Liver (tissue), 9 donors: ENCODE results near the gene SEMA4F. TPM values are rescaled to one million over a fixed set of nuclear protein-coding genes. Genes with fewer than 3 reads are reported as not detected.

Experiments
- DNase-seq: peaks from one replicate; pipeline ENCODE4 v3.0.0-alpha.2; 2017; ENCODE audit warnings: low spot score
- H3K27ac ChIP-seq, 2 donors: one replicate each; pipeline ENCODE4 v1.7.0; 2013; ENCODE audit warnings: inconsistent platforms in 2 of 2, low read length in 2 of 2, control low read depth in 1 of 2, low read depth in 1 of 2, mild to moderate bottlenecking in 1 of 2
- H3K27me3 ChIP-seq, 4 donors: one replicate each; pipeline versions ENCODE4 v1.6.1 to v1.7.0; 2013; ENCODE audit warnings: low read length in 3 of 4, inconsistent platforms in 1 of 4, mild to moderate bottlenecking in 1 of 4, moderate library complexity in 1 of 4; ENCODE audit not compliant: control insufficient read depth in 4 of 4, insufficient read depth in 4 of 4
- H3K36me3 ChIP-seq, 4 donors: one replicate each; pipeline versions ENCODE4 v1.6.1 to v1.7.0; 2013; ENCODE audit warnings: low read length in 3 of 4, mild to moderate bottlenecking in 3 of 4, low read depth in 1 of 4, moderate library complexity in 1 of 4; ENCODE audit not compliant: control insufficient read depth in 4 of 4, insufficient read depth in 3 of 4
- H3K4me1 ChIP-seq, 4 donors: one replicate each; pipeline versions ENCODE4 v1.6.1 to v1.7.0; 2013; ENCODE audit warnings: low read length in 3 of 4, mild to moderate bottlenecking in 3 of 4, moderate library complexity in 1 of 4; ENCODE audit not compliant: control insufficient read depth in 4 of 4, insufficient read depth in 4 of 4
- H3K4me3 ChIP-seq, 3 donors: one replicate each; pipeline versions ENCODE4 v1.6.1 to v1.7.0; 2013; ENCODE audit warnings: low read length in 3 of 3, control low read depth in 1 of 3, low read depth in 1 of 3, mild to moderate bottlenecking in 1 of 3
- H3K9ac ChIP-seq, 2 donors: one replicate each; pipeline ENCODE4 v1.7.0; 2013; ENCODE audit warnings: low read length in 2 of 2, mild to moderate bottlenecking in 2 of 2, moderate library complexity in 2 of 2, control low read depth in 1 of 2, low read depth in 1 of 2
- H3K9me3 ChIP-seq, 4 donors: one replicate each; pipeline versions ENCODE4 v1.6.1 to v1.7.0; 2013; ENCODE audit warnings: low read length in 3 of 4; ENCODE audit not compliant: control insufficient read depth in 4 of 4
- ATF3 ChIP-seq: IDR thresholded peaks from 2 replicates; pipeline ENCODE4 v1.6.1; 2016; ENCODE audit warnings: antibody characterized with exemption
- CTCF ChIP-seq: fragments of 150-350 bp; IDR thresholded peaks from 2 replicates; pipeline ENCODE4 v1.5.1; 2017; ENCODE audit warnings: improper control_type of control experiment, low read depth, low read length; ENCODE audit not compliant: missing input control
- EGR1 ChIP-seq, 2 donors: IDR thresholded peaks; 2 replicates each; pipeline ENCODE4 v1.6.1; 2016 to 2018; ENCODE audit warnings: antibody characterized with exemption in 2 of 2, low read depth in 2 of 2
- FOXA1 ChIP-seq: IDR thresholded peaks from 2 replicates; pipeline ENCODE4 v1.6.1; 2016; ENCODE audit warnings: antibody characterized with exemption
- FOXA2 ChIP-seq: IDR thresholded peaks from 2 replicates; pipeline ENCODE4 v1.6.1; 2016; ENCODE audit warnings: antibody characterized with exemption
- GABPA ChIP-seq, 2 donors: IDR thresholded peaks in 1 of 2; conservative IDR thresholded peaks in 1 of 2; 2 replicates each; pipeline ENCODE4 v1.6.1; 2016; ENCODE audit warnings: antibody characterized with exemption in 2 of 2, mild to moderate bottlenecking in 1 of 2, moderate library complexity in 1 of 2
- HNF4A ChIP-seq, 2 donors: conservative IDR thresholded peaks; 2 replicates each; pipeline ENCODE4 v1.6.1; 2016; ENCODE audit warnings: antibody characterized with exemption in 2 of 2, mild to moderate bottlenecking in 2 of 2
- HNF4G ChIP-seq: IDR thresholded peaks from 2 replicates; pipeline ENCODE4 v1.6.1; 2016; ENCODE audit warnings: antibody characterized with exemption
- JUND ChIP-seq, 2 donors: IDR thresholded peaks; 2 replicates each; pipeline ENCODE4 v1.6.1; 2016; ENCODE audit warnings: antibody characterized with exemption in 2 of 2
- MAX ChIP-seq: IDR thresholded peaks from 2 replicates; pipeline ENCODE4 v1.6.1; 2016; ENCODE audit warnings: antibody characterized with exemption
- NR2F2 ChIP-seq: IDR thresholded peaks from 2 replicates; pipeline ENCODE4 v1.6.1; 2016; ENCODE audit warnings: antibody characterized with exemption
- RAD21 ChIP-seq, 2 donors: IDR thresholded peaks; 2 replicates each; pipeline ENCODE4 v1.6.1; 2016; ENCODE audit warnings: antibody characterized with exemption in 2 of 2, mild to moderate bottlenecking in 2 of 2
- REST ChIP-seq: IDR thresholded peaks from 2 replicates; pipeline ENCODE4 v1.6.1; 2016; ENCODE audit warnings: antibody characterized with exemption, mild to moderate bottlenecking
- RXRA ChIP-seq, 2 donors: IDR thresholded peaks; 2 replicates each; pipeline ENCODE4 v1.6.1; 2017 to 2018; ENCODE audit warnings: antibody characterized with exemption in 2 of 2, mild to moderate bottlenecking in 1 of 2
- SP1 ChIP-seq: IDR thresholded peaks from 2 replicates; pipeline ENCODE4 v1.6.1; 2018; ENCODE audit warnings: antibody characterized with exemption, mild to moderate bottlenecking
- TAF1 ChIP-seq: conservative IDR thresholded peaks from 2 replicates; pipeline ENCODE4 v1.6.1; 2016; ENCODE audit warnings: antibody characterized with exemption, mild to moderate bottlenecking
- YY1 ChIP-seq: IDR thresholded peaks from 2 replicates; pipeline ENCODE4 v1.6.1; 2016; ENCODE audit warnings: antibody characterized with exemption, mild to moderate bottlenecking
- ZBTB33 ChIP-seq: IDR thresholded peaks from 2 replicates; pipeline ENCODE4 v1.6.1; 2016; ENCODE audit warnings: antibody characterized with exemption
- WGBS: extraction: QIAGEN DNeasy Blood & Tissue Kit; methylation state at CpG from one replicate; pipeline ENCODE4 v1.1.7; 2013; 5-methylcytosine and 5-hydroxymethylcytosine counted together
- polyA plus RNA-seq, 2 donors: library from polyadenylated mRNA; stranded (reverse) in 1 of 2; unstranded in 1 of 2; fragments of 200-250 nt in 1 of 2; fragments of >200 nt in 1 of 2; fragmentation: Nextera tagmentation in 1 of 2; extraction: Ambion mirVana in 1 of 2; gene quantifications; one replicate each; pipeline versions ENCODE4 v1.2.1 to v1.2.3, GENCODE V29; 2013 to 2015
- total RNA-seq, 2 donors: library from RNA; depleted of rRNA; stranded (reverse); fragments of >200 nt; gene quantifications; one replicate each; pipeline ENCODE4 v1.2.3, GENCODE V29; 2014
- donor health status: healthy.
- donor health status: healthy.
- donor health status: healthy.
- donor health status: healthy.
- donor health status: healthy.

Gene SEMA4F
- total and polyA plus RNA-seq, 4 donors: 0.57 to 1.1 (median 0.96) TPM

GRCh38 chr2:74715880-74716279, 61.8 kb downstream of the SEMA4F start:
- Histone ChIP-seq H3K9me3 (no peaks in the 10 kb centered on the region), H3K9ac (no peak overlapping the region), H3K4me3 (peak overlapping the region in 1 of 3 donors; percentile 46), H3K36me3 (no peaks in the 10 kb centered on the region), H3K27ac (no peak overlapping the region), H3K27me3 (no peaks in the 10 kb centered on the region), H3K4me1 (peaks cover 1 to 11% (median 6%) of the 10 kb centered on the region in 4 donors)
- 56% methylated on average over 6 of the region's 6 CpGs for WGBS
- no peak for DNase-seq
- TF ChIP-seq EGR1 (IDR thresholded peaks at IDR 0.05; ENCODE audit: low read depth in 2 of 2): no peak
- TF ChIP-seq RXRA (IDR thresholded peaks at IDR 0.05): no peak
- TF ChIP-seq SP1: no peak
- TF ChIP-seq YY1: no peak
- TF ChIP-seq MAX: no peak
- TF ChIP-seq HNF4G: no peak
- no peak for TF ChIP-seq NR2F2
- no peak for TF ChIP-seq REST
- no peak for TF ChIP-seq HNF4A (conservative IDR thresholded peaks at IDR 0.05)
- no peak for TF ChIP-seq JUND (IDR thresholded peaks at IDR 0.05)
- TF ChIP-seq FOXA1: no peak
- TF ChIP-seq GABPA (IDR thresholded peaks at IDR 0.05 in 1 of 2, conservative IDR thresholded peaks at IDR 0.05 in 1 of 2): no peak
- TF ChIP-seq FOXA2: no peak
- no peak for TF ChIP-seq ZBTB33
- TF ChIP-seq CTCF: no peak
- no peak for TF ChIP-seq TAF1
- TF ChIP-seq ATF3: no peak
- no peak for TF ChIP-seq RAD21 (IDR thresholded peaks at IDR 0.05)
